NCI-H774 (cell line): ENCODE measurements around the gene NSUN4.
"Not testable (repeated sequence)": the region's sequence is repeated elsewhere in the genome, so short reads cannot be mapped to it uniquely, and the experiment has no call there.

Experiments
- DNase-seq: peaks from one replicate; lab custom pipeline; 2025; lab: John Stamatoyannopoulos, UW

NSUN4 gene

GRCh38 chr1:46340404-46341221 is at the start of gene NSUN4:
NSUN4 (plus strand) TSS chr1:46340807; CDS start chr1:46340827, 20 bp downstream.
- peak; percentile 97 for DNase-seq

DNA sequence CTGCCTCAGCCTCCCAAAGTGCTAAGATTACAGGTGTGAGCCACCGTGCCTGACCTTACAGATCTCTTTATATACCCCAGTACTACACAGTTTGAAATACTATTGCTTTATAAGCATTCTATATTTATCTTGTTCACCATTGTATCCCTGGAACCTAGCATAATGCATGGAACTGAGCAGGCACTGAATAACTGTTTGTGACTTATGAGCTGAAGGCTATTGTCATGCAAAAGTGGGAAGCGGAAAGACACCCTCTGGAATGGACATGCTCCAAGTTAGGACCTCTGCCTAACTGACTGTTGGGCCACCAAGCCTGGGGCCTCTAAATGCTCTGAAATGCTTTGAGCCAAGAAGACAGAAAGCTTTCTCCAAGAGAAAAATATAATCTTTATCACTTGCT is 45.3 kb upstream of the NSUN4 start:
- no peak for DNase-seq

DNA sequence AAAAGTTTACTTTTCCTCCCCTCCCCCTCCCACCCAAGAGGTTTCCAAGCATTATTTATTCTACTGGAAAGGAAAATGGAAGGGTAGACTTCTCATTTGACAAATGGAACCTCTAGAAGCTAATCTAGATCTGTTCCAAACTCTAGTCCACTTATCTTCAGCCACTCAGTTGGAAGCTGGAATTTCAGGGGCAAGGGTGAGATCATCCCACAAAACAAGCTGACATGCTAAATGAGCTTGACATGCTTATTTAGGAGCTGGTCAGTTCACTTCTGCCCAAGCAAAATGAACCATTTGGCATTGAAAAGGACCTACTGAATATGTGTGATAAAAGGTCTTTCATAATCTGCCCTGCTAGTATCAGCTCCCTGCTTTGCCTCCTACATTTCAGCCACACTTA is 42.2 kb upstream of the NSUN4 start:
- DNase-seq: no peak

GRCh38 chr1:46300673-46301405 is 39.8 kb upstream of the NSUN4 start:
- no peak for DNase-seq

GRCh38 chr1:46301406-46301807 is 39.2 kb upstream of the NSUN4 start:
- no peak for DNase-seq

GRCh38 chr1:46301808-46302640 is 38.6 kb upstream of the NSUN4 start:
- DNase-seq: peak; percentile 31

DNA sequence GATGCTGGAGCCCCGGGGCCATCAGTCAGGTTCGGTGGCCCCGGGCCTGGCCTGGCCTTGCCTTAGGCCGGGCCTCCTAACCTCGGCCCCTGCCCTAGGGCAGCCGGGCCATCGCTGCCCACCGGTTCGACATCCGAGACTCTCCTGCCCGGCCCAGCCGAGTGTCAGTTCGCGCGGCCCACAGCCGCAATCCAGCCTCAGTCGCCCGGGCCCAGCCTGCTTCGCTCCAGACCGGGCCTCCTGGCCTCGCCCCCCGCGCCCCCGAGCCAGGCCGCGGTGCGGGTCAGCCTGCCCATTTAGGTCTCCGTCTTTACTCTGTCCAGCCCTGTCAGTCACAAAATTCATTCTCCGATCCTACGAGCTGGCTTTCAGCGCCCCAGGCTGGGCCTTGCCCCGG is 38.0 kb upstream of the NSUN4 start:
- peak; percentile 45 for DNase-seq

DNA sequence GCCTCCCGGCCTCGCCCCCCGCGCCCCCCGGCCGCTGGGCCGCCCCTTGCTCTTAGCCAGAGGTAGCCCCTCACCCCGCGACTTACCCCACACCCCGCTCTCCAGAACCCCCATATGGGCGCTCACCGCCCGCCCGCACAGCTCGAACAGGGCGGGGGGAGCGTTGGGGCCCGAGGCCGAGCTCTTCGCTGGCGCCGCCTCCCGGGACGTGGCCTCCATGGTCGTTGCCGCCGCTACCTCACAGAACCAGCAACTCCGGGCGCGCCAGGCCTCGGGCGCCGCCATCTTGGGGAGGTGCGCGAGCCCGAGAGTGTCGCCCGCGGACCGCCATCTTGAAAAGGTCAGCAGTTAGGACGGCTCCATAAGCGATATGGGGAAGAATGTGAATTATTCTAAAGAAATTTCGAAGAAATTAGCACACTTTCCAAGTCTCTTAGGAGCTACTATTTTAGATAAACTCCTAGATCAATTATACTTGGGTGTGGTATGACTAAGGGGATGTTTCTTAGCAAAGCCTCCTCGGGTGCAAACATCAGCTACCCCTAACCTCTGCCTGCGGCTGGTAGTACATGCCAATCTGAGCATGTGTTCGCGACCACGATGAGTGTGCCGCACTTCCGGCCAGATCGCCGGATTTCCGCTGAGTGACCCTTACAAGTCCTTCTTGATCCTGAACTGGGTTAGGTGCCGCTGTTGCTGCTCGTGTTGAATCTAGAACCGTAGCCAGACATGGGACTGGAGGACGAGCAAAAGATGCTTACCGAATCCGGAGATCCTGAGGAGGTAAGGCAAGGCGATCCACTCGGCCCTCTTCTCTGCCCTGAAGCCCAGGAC is 37.4 kb upstream of the NSUN4 start, which contains the start of the genes LRRC41 and UQCRH:
Gene LRRC41 (minus strand): TSS at position 579 of the 834 bp plus-strand sequence. CDS start 294 bp downstream, at position 285.
Gene UQCRH (plus strand): TSS at position 661 of the 834 bp plus-strand sequence. CDS start 69 bp downstream, at position 730.
- peak; percentile 99 for DNase-seq

GRCh38 chr1:46303872-46304326 is 36.7 kb upstream of the NSUN4 start:
- DNase-seq: no peak

GRCh38 chr1:46306159-46306530 is 34.5 kb upstream of the NSUN4 start:
- no peak for DNase-seq

- DNase-seq: no peak
Observed at GRCh38 chr1:46309401-46310159, 31.0 kb upstream of the NSUN4 start.

GRCh38 chr1:46310321-46310720 is 30.3 kb upstream of the NSUN4 start:
- no peak for DNase-seq

- no peak for DNase-seq
Observed at GRCh38 chr1:46315669-46316403, 24.8 kb upstream of the NSUN4 start.

- no peak for DNase-seq
Observed at GRCh38 chr1:46317323-46317722, 23.3 kb upstream of the NSUN4 start.

DNA sequence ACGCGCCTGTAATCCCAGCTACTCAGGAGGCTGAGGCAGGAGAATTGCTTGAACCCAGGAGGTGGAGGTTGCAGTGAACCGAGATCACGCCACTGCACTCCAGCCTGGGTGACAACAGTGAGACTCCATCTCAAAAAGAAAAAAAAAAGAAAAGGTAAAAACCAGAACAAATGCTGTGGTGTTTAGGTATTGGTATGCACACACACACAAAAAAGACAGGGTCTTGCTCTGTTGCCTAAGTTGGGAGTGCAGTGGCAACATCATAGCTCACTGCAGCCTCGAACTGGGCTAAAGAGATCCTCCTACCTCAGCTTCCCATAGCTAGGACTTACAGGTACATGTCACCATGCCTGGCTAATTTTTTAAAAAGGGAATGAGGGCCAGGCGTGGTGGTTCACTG is 21.3 kb upstream of the NSUN4 start:
- not testable (repeated sequence) for DNase-seq

DNA sequence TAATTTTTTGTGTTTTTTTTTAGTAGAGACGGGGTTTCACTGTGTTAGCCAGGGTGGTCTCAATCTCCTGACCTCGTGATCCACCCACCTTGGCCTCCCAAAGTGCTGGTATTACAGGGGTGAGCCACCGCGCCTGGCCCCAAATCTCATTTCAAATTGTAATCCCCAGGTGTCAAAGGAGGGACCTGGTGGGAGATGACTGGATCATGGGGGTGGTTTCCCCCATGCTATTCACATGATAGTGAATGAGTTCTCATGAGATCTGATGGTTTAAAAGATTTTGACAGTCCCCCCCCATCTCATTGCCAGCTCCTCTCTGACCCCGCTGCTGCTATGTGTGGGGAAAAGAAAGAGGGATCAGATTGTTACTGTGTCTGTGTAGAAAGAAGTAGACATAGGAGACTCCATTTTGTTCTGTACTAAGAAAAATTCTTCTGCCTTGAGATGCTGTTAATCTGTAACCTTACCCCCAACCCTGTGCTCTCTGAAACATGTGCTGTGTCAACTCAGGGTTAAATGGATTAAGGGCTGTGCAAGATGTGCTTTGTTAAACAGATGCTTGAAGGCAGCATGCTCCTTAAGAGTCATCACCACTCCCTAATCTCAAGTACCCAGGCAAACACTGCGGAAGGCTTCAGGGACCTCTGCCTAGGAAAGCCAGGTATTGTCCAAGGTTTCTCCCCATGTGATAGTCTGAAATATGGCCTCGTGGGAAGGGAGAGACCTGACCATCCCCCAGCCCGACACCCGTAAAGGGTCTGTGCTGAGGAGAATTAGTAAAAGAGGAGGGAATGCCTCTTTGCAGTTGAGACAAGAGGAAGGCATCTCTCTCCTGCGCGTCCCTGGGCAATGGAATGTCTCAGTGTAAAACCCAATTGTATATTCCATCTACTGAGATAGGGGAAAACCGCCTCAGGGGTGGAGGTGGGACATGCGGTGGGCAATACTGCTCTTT is 20.4 kb upstream of the NSUN4 start:
- not testable (repeated sequence) for DNase-seq

DNA sequence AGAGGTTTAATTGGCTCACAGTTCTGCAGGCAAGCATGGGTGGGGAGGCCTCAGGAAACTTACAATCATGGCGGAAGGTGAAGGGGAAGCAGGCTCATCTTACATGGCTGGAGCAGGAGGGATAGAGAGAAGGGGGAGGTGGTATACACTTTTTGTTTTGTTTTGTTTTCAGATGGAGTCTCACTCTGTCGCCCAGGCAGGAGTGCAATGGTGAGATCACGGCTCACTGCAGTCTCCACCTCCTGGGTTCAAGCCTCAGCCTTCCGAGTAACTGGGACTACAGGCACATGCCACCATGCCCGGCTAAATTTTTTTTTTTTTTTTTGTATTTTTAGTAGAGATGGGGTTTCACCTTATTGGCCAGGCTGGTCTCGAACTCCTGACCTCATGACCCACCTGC is 18.4 kb upstream of the NSUN4 start:
- DNase-seq: not testable (repeated sequence)

- not testable (repeated sequence) for DNase-seq
Observed at GRCh38 chr1:46325285-46326076, 15.1 kb upstream of the NSUN4 start.
